ENCODE results near the gene SYNDIG1.

Gene SYNDIG1

GRCh38 chr20:24568842-24569241, 99.4 kb downstream of the SYNDIG1 start:
- Histone ChIP-seq H3K27me3 (ENCODE audit: control insufficient read depth, insufficient read depth, low read length) (no peaks in the 10 kb centered on the region), H3K9me3 (ENCODE audit: control insufficient read depth, low read length) (no peaks in the 10 kb centered on the region), H3K4me3 (ENCODE audit: low read length) (no peak overlapping the region), H3K36me3 (ENCODE audit: control insufficient read depth, insufficient read depth, low read length) (no peaks in the 10 kb centered on the region), H3K4me1 (ENCODE audit: control insufficient read depth, insufficient read depth, low read length) (no peaks in the 10 kb centered on the region), H3K9ac (ENCODE audit: low read length) (no peak overlapping the region)

GRCh38 chr20:24571159-24571558, 101.7 kb downstream of the SYNDIG1 start:
- Histone ChIP-seq H3K4me3 (ENCODE audit: low read length) (no peak overlapping the region), H3K9me3 (ENCODE audit: control insufficient read depth, low read length) (no peaks in the 10 kb centered on the region), H3K9ac (ENCODE audit: low read length) (no peak overlapping the region), H3K27me3 (ENCODE audit: control insufficient read depth, insufficient read depth, low read length) (no peaks in the 10 kb centered on the region), H3K36me3 (ENCODE audit: control insufficient read depth, insufficient read depth, low read length) (no peaks in the 10 kb centered on the region), H3K4me1 (ENCODE audit: control insufficient read depth, insufficient read depth, low read length) (no peaks in the 10 kb centered on the region)

- Histone ChIP-seq H3K4me3 (ENCODE audit: low read length) (no peak overlapping the region), H3K4me1 (ENCODE audit: control insufficient read depth, insufficient read depth, low read length) (no peaks in the 10 kb centered on the region), H3K27me3 (ENCODE audit: control insufficient read depth, insufficient read depth, low read length) (no peaks in the 10 kb centered on the region), H3K9ac (ENCODE audit: low read length) (no peak overlapping the region), H3K36me3 (ENCODE audit: control insufficient read depth, insufficient read depth, low read length) (no peaks in the 10 kb centered on the region), H3K9me3 (ENCODE audit: control insufficient read depth, low read length) (no peaks in the 10 kb centered on the region)
These were observed 102.7 kb downstream of the SYNDIG1 start for GRCh38 chr20:24572140-24572539.

- no peaks in the 10 kb centered on the region for H3K36me3 ChIP-seq (ENCODE audit: control insufficient read depth, insufficient read depth, low read length)
- no peak overlapping the region for H3K9ac ChIP-seq (ENCODE audit: low read length)
- H3K9me3 ChIP-seq (ENCODE audit: control insufficient read depth, low read length) = no peaks in the 10 kb centered on the region
- H3K27me3 ChIP-seq (ENCODE audit: control insufficient read depth, insufficient read depth, low read length) = no peaks in the 10 kb centered on the region
- no peaks in the 10 kb centered on the region for H3K4me1 ChIP-seq (ENCODE audit: control insufficient read depth, insufficient read depth, low read length)
- no peak overlapping the region for H3K4me3 ChIP-seq (ENCODE audit: low read length)
These were observed 103.4 kb downstream of the SYNDIG1 start for GRCh38 chr20:24572862-24573261.

GRCh38 chr20:24573557-24573956, 104.1 kb downstream of the SYNDIG1 start:
- H3K27me3 ChIP-seq (ENCODE audit: control insufficient read depth, insufficient read depth, low read length) = no peaks in the 10 kb centered on the region
- no peak overlapping the region for H3K4me3 ChIP-seq (ENCODE audit: low read length)
- no peaks in the 10 kb centered on the region for H3K4me1 ChIP-seq (ENCODE audit: control insufficient read depth, insufficient read depth, low read length)
- no peaks in the 10 kb centered on the region for H3K36me3 ChIP-seq (ENCODE audit: control insufficient read depth, insufficient read depth, low read length)
- no peak overlapping the region for H3K9ac ChIP-seq (ENCODE audit: low read length)
- H3K9me3 ChIP-seq (ENCODE audit: control insufficient read depth, low read length) = no peaks in the 10 kb centered on the region

GRCh38 chr20:24574307-24574706, 104.9 kb downstream of the SYNDIG1 start:
- no peaks in the 10 kb centered on the region for H3K27me3 ChIP-seq (ENCODE audit: control insufficient read depth, insufficient read depth, low read length)
- no peak overlapping the region for H3K9ac ChIP-seq (ENCODE audit: low read length)
- H3K9me3 ChIP-seq (ENCODE audit: control insufficient read depth, low read length) = no peaks in the 10 kb centered on the region
- H3K4me1 ChIP-seq (ENCODE audit: control insufficient read depth, insufficient read depth, low read length) = no peaks in the 10 kb centered on the region
- no peaks in the 10 kb centered on the region for H3K36me3 ChIP-seq (ENCODE audit: control insufficient read depth, insufficient read depth, low read length)
- no peak overlapping the region for H3K4me3 ChIP-seq (ENCODE audit: low read length)

- Histone ChIP-seq H3K4me1 (ENCODE audit: control insufficient read depth, insufficient read depth, low read length) (no peaks in the 10 kb centered on the region), H3K27me3 (ENCODE audit: control insufficient read depth, insufficient read depth, low read length) (no peaks in the 10 kb centered on the region), H3K36me3 (ENCODE audit: control insufficient read depth, insufficient read depth, low read length) (no peaks in the 10 kb centered on the region), H3K9me3 (ENCODE audit: control insufficient read depth, low read length) (no peaks in the 10 kb centered on the region), H3K9ac (ENCODE audit: low read length) (no peak overlapping the region), H3K4me3 (ENCODE audit: low read length) (no peak overlapping the region)
These were observed 105.4 kb downstream of the SYNDIG1 start for GRCh38 chr20:24574797-24575196.

GRCh38 chr20:24575811-24576210, 106.4 kb downstream of the SYNDIG1 start:
- Histone ChIP-seq H3K36me3 (ENCODE audit: control insufficient read depth, insufficient read depth, low read length) (no peaks in the 10 kb centered on the region), H3K9ac (ENCODE audit: low read length) (no peak overlapping the region), H3K4me1 (ENCODE audit: control insufficient read depth, insufficient read depth, low read length) (no peaks in the 10 kb centered on the region), H3K9me3 (ENCODE audit: control insufficient read depth, low read length) (no peaks in the 10 kb centered on the region), H3K27me3 (ENCODE audit: control insufficient read depth, insufficient read depth, low read length) (no peaks in the 10 kb centered on the region), H3K4me3 (ENCODE audit: low read length) (no peak overlapping the region)

GRCh38 chr20:24576447-24576846, 107.0 kb downstream of the SYNDIG1 start:
- Histone ChIP-seq H3K36me3 (ENCODE audit: control insufficient read depth, insufficient read depth, low read length) (no peaks in the 10 kb centered on the region), H3K27me3 (ENCODE audit: control insufficient read depth, insufficient read depth, low read length) (no peaks in the 10 kb centered on the region), H3K4me3 (ENCODE audit: low read length) (no peak overlapping the region), H3K4me1 (ENCODE audit: control insufficient read depth, insufficient read depth, low read length) (no peaks in the 10 kb centered on the region), H3K9ac (ENCODE audit: low read length) (no peak overlapping the region), H3K9me3 (ENCODE audit: control insufficient read depth, low read length) (no peaks in the 10 kb centered on the region)

- Histone ChIP-seq H3K36me3 (ENCODE audit: control insufficient read depth, insufficient read depth, low read length) (no peaks in the 10 kb centered on the region), H3K9ac (ENCODE audit: low read length) (no peak overlapping the region), H3K4me3 (ENCODE audit: low read length) (no peak overlapping the region), H3K4me1 (ENCODE audit: control insufficient read depth, insufficient read depth, low read length) (no peaks in the 10 kb centered on the region), H3K9me3 (ENCODE audit: control insufficient read depth, low read length) (no peaks in the 10 kb centered on the region), H3K27me3 (ENCODE audit: control insufficient read depth, insufficient read depth, low read length) (no peaks in the 10 kb centered on the region)
These were observed 108.0 kb downstream of the SYNDIG1 start for GRCh38 chr20:24577271-24577909.

- Histone ChIP-seq H3K9ac (ENCODE audit: low read length) (no peak overlapping the region), H3K9me3 (ENCODE audit: control insufficient read depth, low read length) (no peaks in the 10 kb centered on the region), H3K4me3 (ENCODE audit: low read length) (no peak overlapping the region), H3K36me3 (ENCODE audit: control insufficient read depth, insufficient read depth, low read length) (no peaks in the 10 kb centered on the region), H3K27me3 (ENCODE audit: control insufficient read depth, insufficient read depth, low read length) (no peaks in the 10 kb centered on the region), H3K4me1 (ENCODE audit: control insufficient read depth, insufficient read depth, low read length) (no peaks in the 10 kb centered on the region)
These were observed 109.4 kb downstream of the SYNDIG1 start for GRCh38 chr20:24578567-24579415.

- Histone ChIP-seq H3K9me3 (ENCODE audit: control insufficient read depth, low read length) (no peaks in the 10 kb centered on the region), H3K9ac (ENCODE audit: low read length) (no peak overlapping the region), H3K36me3 (ENCODE audit: control insufficient read depth, insufficient read depth, low read length) (no peaks in the 10 kb centered on the region), H3K4me3 (ENCODE audit: low read length) (no peak overlapping the region), H3K27me3 (ENCODE audit: control insufficient read depth, insufficient read depth, low read length) (no peaks in the 10 kb centered on the region), H3K4me1 (ENCODE audit: control insufficient read depth, insufficient read depth, low read length) (no peaks in the 10 kb centered on the region)
These were observed 110.0 kb downstream of the SYNDIG1 start for GRCh38 chr20:24579475-24579874.
